HFF-Myc (cell line): Measurements from ENCODE around the gene TNC.

Experiments used
- DNase-seq: peaks from one replicate; pipeline ENCODE4 v3.0.0-alpha.2; 2011; ENCODE audit warnings: low read depth; ENCODE audit errors: extremely low read depth
- H3K4me3 ChIP-seq: replicated peaks from 2 replicates; pipeline ENCODE4 v1.5.1; 2011; ENCODE audit warnings: low read depth, mild to moderate bottlenecking, control low read depth, low read length
- CTCF ChIP-seq: IDR thresholded peaks from 2 replicates; pipeline ENCODE4 v1.5.1; 2012; ENCODE audit warnings: mild to moderate bottlenecking, low read depth, low read length, control low read depth; ENCODE audit errors: missing control alignments

The TNC gene

GRCh38 chr9:115084157-115084556 lies 33.8 kb downstream of the TNC start:
- H3K4me3 ChIP-seq = no peak overlapping the region
- no peak for DNase-seq
- TF ChIP-seq CTCF = no peak

GRCh38 chr9:115080242-115080641 lies 37.7 kb downstream of the TNC start:
- no peak for TF ChIP-seq CTCF
- H3K4me3 ChIP-seq = no peak overlapping the region
- no peak for DNase-seq

- no peak for TF ChIP-seq CTCF
- DNase-seq = no peak
- H3K4me3 ChIP-seq = no peak overlapping the region
These were observed 38.8 kb downstream of the TNC start for GRCh38 chr9:115079156-115079555.

DNA sequence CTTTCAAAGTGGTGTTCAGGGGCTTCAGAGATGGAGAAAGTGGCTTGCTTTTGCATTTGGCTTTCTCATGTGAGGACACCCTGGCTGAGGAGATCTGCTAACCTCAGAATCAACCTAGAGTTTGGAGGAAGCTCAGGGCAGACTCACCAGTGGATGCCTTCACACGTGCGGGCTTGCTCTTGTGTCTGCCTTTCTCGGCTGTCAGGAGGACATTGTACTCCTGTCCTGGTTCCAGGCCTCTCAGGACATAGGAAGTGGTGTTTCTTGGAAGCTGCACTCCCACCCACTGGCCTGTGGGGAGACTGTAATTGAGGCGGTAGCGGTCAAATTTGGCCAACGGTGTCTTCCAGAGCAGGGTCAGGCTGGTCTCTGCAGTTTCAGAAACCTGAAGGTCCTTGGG lies 44.5 kb downstream of the TNC start:
- DNase-seq = no peak
- no peak overlapping the region for H3K4me3 ChIP-seq
- TF ChIP-seq CTCF = no peak

DNA sequence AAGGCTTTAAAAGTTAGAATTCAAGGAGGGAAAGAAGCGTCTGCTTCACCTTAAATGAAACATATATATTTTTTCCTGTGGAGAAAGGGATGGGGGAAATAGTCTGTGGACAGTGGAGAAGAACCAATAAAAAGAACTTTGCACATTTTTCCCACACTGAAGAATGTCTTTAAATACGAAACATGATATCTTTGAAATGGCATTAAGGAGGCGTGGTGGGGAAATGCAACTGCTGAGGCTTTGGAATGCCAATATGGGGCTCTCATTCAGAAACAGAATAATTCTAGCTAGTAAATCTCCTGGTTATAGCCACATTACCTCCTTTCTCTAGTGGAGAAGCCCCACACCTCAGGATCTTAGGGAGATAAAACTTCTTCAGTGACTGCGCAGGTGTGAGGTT lies 46.8 kb downstream of the TNC start:
- no peak for TF ChIP-seq CTCF
- H3K4me3 ChIP-seq = no peak overlapping the region
- DNase-seq = no peak

GRCh38 chr9:115069771-115070170 lies 48.2 kb downstream of the TNC start:
- DNase-seq = no peak
- TF ChIP-seq CTCF = no peak

DNA sequence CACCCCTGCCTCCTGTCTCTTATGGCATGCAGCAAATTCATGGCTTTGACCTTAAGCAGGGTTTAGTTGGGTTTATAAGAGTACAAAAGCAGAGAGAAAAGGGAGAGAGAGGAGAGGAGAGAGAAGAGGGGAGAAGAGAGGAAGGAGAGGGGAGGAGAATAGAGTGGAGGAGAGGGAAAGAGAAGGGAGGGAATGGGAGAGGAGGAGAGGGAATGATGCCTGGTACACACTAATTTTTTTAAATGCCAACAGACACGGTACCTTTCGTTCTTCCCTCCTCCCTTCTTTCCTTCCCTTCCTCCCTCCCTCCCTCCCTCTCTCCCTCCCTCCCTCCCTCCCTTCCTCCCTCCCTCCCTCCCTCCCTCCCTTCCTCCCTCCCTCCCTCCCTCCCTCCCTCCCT lies 48.7 kb downstream of the TNC start:
- H3K4me3 ChIP-seq = no peak overlapping the region
- no peak for TF ChIP-seq CTCF
- DNase-seq = no peak

More at GRCh38 chr9:115069771-115070170, 48.2 kb downstream of the TNC start:
- H3K4me3 ChIP-seq = no peak overlapping the region
